BJ (cell line): ENCODE results near the gene ERO1A. TPM values are rescaled to one million over a fixed set of nuclear protein-coding genes. Genes with fewer than 3 reads are reported as not detected.

ENCODE experiments used
- CTCF ChIA-PET: fragments of 350-600 bp; formaldehyde crosslinking; extraction: SDS; loops from one replicate; lab custom pipeline; 2021; ENCODE audit warnings: antibody characterized with exemption, inconsistent platforms; lab: Yijun Ruan, JAX
- POLR2A ChIA-PET: fragments of 300-600 bp; sonication (Branson Sonifier 250); formaldehyde crosslinking; extraction: SDS; loops from one replicate; lab custom pipeline; 2021; ENCODE audit warnings: antibody characterized with exemption; lab: Charles Lee
- DNase-seq: peaks from one replicate; pipeline ENCODE4 v3.0.0-alpha.2; 2011; ENCODE audit warnings: low read depth
- H3K27me3 ChIP-seq: 2 replicates; pipeline ENCODE4 v1.6.0; 2011; ENCODE audit warnings: low read length; ENCODE audit not compliant: control insufficient read depth, insufficient read depth
- H3K36me3 ChIP-seq: 2 replicates; pipeline ENCODE4 v1.5.1; 2011; ENCODE audit warnings: low read length; ENCODE audit not compliant: control insufficient read depth, insufficient read depth
- H3K4me3 ChIP-seq: 2 replicates; pipeline ENCODE4 v1.5.1; 2011; ENCODE audit warnings: low read depth, mild to moderate bottlenecking, control low read depth, low read length
- polyA plus RNA-seq: library from polyadenylated mRNA; depleted of rRNA; stranded (reverse); fragments of >200 nt; gene quantifications from 2 replicates; pipeline ENCODE4 v1.2.3, GENCODE V29; 2011
- TF ChIP-seq, protein P1 (sequence below): IDR thresholded peaks from 2 replicates; pipeline ENCODE4 v1.5.1; 2011; ENCODE audit warnings: low read depth, mild to moderate bottlenecking, control low read depth, inconsistent platforms, low read length, moderate library complexity; ENCODE audit not compliant: insufficient read depth

Gene ERO1A
- polyA plus RNA-seq, 1 experiment: 21.0 TPM

- POLR2A ChIA-PET: no interaction called here
- Histone ChIP-seq H3K36me3 (no peaks in the 10 kb centered on the region), H3K27me3 (no peaks in the 10 kb centered on the region), H3K4me3 (peak overlapping the region; percentile 76)
- CTCF ChIA-PET: interaction anchor here (0.6 kb wide), 1 partner anchor 22 kb away, joined by 3 read pairs; no protein-coding TSS in a partner anchor
- DNase-seq: no peak
- TF ChIP-seq, protein P1, sequence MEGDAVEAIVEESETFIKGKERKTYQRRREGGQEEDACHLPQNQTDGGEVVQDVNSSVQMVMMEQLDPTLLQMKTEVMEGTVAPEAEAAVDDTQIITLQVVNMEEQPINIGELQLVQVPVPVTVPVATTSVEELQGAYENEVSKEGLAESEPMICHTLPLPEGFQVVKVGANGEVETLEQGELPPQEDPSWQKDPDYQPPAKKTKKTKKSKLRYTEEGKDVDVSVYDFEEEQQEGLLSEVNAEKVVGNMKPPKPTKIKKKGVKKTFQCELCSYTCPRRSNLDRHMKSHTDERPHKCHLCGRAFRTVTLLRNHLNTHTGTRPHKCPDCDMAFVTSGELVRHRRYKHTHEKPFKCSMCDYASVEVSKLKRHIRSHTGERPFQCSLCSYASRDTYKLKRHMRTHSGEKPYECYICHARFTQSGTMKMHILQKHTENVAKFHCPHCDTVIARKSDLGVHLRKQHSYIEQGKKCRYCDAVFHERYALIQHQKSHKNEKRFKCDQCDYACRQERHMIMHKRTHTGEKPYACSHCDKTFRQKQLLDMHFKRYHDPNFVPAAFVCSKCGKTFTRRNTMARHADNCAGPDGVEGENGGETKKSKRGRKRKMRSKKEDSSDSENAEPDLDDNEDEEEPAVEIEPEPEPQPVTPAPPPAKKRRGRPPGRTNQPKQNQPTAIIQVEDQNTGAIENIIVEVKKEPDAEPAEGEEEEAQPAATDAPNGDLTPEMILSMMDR: no peak
Measured at GRCh38 chr14:52706286-52706685, 10.9 kb upstream of the ERO1A start.

- no peaks in the 10 kb centered on the region for H3K36me3 ChIP-seq
- TF ChIP-seq, protein P1: no peak
- ChIA-PET POLR2A (no interaction called here), CTCF (interaction anchor here (1.0 kb wide), 1 partner anchor 68 kb away, joined by 3 read pairs; no protein-coding TSS in a partner anchor)
- DNase-seq: no peak
- no peaks in the 10 kb centered on the region for H3K27me3 ChIP-seq
- H3K4me3 ChIP-seq: no peak overlapping the region
Measured at GRCh38 chr14:52703664-52704063, 8.3 kb upstream of the ERO1A start.

DNA sequence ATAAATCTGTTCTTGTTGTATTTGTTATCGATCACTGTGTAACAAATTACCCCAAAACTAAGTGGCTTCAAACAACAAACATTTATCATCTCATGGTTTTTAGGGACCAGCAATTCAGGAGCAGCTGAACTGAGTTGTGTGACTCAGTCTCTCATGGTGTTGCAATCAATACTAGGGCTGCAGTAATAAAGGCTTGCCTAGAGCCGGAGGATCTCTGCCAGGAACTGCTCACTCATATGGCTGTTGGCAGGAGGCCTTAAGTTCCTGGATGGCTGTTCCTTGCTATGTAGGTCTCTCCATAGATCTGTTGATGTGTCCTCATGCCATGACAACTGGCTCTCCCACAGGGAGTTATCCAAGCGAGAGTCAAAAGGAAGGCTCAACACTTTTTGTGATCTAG, 7.9 kb upstream of the ERO1A start:
- CTCF ChIA-PET: interaction anchor here (1.0 kb wide), 1 partner anchor 69 kb away, joined by 3 read pairs; no protein-coding TSS in a partner anchor

GRCh38 chr14:52701223-52701622, 5.9 kb upstream of the ERO1A start:
- Histone ChIP-seq H3K27me3 (no peaks in the 10 kb centered on the region), H3K36me3 (no peaks in the 10 kb centered on the region), H3K4me3 (no peak overlapping the region)
- CTCF ChIA-PET: interaction anchor here (0.6 kb wide), 1 partner anchor 1627 kb away, joined by 3 read pairs; no protein-coding TSS in a partner anchor
- TF ChIP-seq, protein P1: no peak
- DNase-seq: no peak
- POLR2A ChIA-PET: no interaction called here

More for the DNA sequence above, 7.9 kb upstream of the ERO1A start:
- DNase-seq: peak; percentile 74
- Histone ChIP-seq H3K4me3 (no peak overlapping the region), H3K27me3 (no peaks in the 10 kb centered on the region), H3K36me3 (no peaks in the 10 kb centered on the region)
- TF ChIP-seq, protein P1: no peak
- POLR2A ChIA-PET: no interaction called here

GRCh38 chr14:52700701-52701172, 5.4 kb upstream of the ERO1A start:
- ChIA-PET CTCF (no interaction called here), POLR2A (no interaction called here)
- Histone ChIP-seq H3K4me3 (no peak overlapping the region), H3K27me3 (no peaks in the 10 kb centered on the region), H3K36me3 (no peaks in the 10 kb centered on the region)
- TF ChIP-seq, protein P1: no peak
- DNase-seq: no peak
